Loucy (cell line): ENCODE data around the gene RWDD3.

ENCODE experiments used
- EZH2phosphoT487 ChIP-seq: fragments of 200-600 bp; IDR thresholded peaks from 2 replicates; pipeline ENCODE4 v1.6.1; 2018; ENCODE audit warnings: antibody characterized with exemption, mild to moderate bottlenecking, moderate library complexity, borderline replicate concordance
- TF ChIP-seq, protein P1 (sequence below): fragments of 200-600 bp; sonication (generic); conservative IDR thresholded peaks from 2 replicates; pipeline ENCODE4 v1.5.1; 2014; ENCODE audit warnings: mild to moderate bottlenecking, antibody characterized with exemption, low read length

DNA sequence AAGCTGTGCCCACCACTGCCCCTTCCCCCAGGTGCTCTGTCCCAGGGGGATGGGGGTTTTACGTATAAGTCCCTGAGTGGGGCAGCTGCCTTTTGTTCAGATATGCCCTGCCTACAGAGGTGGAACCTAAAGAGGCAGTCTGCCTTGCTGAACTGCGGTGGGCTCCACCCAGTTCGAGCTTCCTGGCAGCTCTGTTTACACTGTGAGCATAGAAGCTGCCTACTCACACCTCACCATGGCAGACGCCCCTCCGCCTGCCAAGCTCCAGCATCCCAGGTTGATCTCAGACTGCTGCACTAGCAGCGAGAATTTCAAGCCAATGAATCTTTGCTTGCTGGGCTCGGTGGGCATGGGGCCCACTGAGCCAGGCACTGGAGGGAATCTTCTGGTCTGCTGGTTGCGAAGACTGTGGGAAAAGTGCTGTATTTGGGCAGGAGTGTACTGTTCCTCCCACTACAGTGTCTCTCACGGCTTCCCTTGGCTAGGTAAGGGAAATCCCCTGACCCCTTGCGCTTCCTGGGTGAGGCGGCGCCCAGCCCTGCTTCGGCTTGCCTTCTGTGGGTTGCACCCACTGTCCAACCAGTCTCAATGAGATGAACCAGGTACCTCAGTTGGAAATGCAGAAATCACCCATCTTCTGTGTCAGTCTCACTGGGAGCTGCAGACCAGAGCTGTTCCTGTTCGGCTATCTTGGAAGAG lies 17.6 kb upstream of the RWDD3 start:
- TF ChIP-seq, protein P1, sequence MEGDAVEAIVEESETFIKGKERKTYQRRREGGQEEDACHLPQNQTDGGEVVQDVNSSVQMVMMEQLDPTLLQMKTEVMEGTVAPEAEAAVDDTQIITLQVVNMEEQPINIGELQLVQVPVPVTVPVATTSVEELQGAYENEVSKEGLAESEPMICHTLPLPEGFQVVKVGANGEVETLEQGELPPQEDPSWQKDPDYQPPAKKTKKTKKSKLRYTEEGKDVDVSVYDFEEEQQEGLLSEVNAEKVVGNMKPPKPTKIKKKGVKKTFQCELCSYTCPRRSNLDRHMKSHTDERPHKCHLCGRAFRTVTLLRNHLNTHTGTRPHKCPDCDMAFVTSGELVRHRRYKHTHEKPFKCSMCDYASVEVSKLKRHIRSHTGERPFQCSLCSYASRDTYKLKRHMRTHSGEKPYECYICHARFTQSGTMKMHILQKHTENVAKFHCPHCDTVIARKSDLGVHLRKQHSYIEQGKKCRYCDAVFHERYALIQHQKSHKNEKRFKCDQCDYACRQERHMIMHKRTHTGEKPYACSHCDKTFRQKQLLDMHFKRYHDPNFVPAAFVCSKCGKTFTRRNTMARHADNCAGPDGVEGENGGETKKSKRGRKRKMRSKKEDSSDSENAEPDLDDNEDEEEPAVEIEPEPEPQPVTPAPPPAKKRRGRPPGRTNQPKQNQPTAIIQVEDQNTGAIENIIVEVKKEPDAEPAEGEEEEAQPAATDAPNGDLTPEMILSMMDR = no peak
- no peak for TF ChIP-seq EZH2phosphoT487
